Hematopoietic multipotent progenitor cell treated with erythropoietin and hydrocortisone succinate and interleukin-3 and kit ligand, for 6 days (in vitro differentiated cells): Measurements from ENCODE around the gene STRN3.
A peak's percentile ranks its signal among the peaks of the same experiment; 100 is the strongest.
"Not testable (repeated sequence)": the region's sequence is repeated elsewhere in the genome, so short reads cannot be mapped to it uniquely, and the experiment has no call there.

ENCODE experiments used
- DNase-seq: peaks from one replicate; pipeline ENCODE4 v3.0.0-alpha.2; 2015

The STRN3 gene

DNA sequence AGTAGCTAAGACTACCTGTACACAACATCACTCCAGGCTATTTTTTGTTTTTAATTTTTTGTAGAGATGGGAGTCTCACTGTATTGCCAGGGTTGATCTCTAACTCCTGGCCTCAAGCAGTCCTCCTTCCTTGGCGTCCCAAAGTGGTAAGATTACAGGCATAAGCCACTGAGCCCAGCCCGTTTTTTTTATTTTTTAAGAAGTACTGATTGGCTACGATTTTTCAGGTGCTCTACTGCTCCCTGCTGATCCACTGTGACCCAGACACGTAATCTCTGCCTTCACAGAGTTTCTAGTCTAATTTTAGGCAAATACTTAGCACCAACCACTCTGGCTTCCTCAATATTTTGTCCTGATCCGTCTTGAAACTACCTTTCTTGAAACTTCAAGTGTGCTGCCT lies 4.3 kb upstream of the STRN3 start:
- DNase-seq: peak; percentile 17

DNA sequence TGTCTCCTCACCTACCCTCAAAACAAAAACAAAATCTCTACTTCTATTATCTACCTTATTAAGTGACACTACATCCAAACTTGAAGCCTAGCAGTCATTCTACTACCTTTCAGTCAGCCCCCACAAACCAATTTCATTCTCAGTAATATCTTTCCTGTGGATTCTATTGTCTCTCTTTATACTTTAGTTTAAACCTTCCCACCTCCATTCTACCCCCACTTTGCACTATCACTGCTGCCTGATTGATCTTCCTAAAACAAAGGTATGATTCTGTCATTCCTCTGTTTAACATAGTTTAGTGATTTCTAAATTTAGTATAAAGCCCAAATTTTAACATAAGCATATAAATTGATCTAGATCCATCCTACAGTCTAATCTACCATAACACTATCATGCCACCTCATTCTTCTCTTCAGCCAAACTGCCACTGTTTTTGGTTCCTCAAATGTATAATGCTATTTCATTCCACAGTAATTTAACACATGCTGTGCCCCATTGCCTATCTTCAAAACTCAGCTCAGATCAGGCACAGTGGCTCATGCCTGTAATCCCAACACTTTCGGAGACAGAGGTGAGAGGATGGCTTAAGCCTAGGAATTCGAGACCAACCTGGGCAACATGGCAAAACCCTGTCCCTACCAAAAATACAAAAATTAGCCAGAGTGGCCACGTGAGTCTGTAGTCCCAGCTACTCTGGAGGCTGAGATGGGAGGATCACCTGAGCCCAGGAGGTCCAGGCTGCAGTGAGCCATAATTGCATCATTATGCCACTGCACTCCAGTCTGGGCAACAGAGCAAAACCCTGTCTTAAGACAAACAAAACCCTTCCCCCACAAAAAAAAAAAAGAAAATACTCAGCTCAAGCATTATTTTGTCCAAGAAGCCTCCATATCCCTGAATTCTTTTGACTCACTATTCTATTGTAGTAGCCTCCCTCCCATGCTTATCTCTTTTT lies 3.1 kb upstream of the STRN3 start:
- peak; percentile 58 for DNase-seq

- peak; percentile 49 for DNase-seq
Observed at GRCh38 chr14:31027847-31028246, 1.7 kb upstream of the STRN3 start.

- peak; percentile 99 for DNase-seq
Observed at GRCh38 chr14:31026450-31027235, 464 bp upstream of the STRN3 start.

DNA sequence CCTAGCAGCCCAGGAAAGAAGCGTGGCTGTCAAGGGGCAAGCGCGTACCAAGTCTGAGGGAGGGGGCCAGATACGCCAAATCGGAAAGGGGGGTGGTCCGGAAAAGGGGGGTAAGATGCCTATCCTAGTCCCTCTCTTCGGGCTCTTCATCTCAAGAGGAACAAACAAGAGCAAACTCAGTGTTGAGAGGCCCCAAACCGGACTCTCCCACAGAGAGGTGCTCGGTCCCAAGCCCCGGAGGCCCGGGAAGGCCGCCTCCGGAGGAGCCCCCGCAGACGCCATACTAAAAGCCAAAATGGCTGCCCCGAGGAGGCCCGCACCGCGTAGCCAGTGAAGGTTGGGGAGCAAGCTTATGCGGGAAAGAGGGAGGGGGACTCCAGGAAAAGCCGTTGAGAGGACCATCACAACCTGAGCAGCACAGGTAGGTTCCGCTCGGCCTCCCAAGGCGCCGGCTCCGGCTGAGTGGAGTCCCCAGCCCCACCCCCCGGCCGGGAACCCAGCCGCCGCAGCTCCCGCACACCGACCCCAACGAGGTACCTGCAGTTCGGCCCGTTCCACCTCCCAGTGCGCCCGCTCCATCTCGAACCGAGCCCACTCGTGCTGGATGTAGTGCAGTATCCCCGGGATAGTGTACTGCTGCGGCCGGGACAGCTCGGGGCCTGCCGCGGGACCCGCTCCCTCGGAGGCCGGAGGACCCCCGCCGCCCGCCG lies 657 bp downstream of the STRN3 start, which contains the start of gene AP4S1:
AP4S1 (plus strand) TSS at position 283 of the 710 bp plus-strand sequence. CDS start 40,548 bp downstream, outside the sequence.
- peak; percentile 65 for DNase-seq

GRCh38 chr14:31024577-31025366 lies 1.4 kb downstream of the STRN3 start:
- DNase-seq: peak; percentile 25

DNA sequence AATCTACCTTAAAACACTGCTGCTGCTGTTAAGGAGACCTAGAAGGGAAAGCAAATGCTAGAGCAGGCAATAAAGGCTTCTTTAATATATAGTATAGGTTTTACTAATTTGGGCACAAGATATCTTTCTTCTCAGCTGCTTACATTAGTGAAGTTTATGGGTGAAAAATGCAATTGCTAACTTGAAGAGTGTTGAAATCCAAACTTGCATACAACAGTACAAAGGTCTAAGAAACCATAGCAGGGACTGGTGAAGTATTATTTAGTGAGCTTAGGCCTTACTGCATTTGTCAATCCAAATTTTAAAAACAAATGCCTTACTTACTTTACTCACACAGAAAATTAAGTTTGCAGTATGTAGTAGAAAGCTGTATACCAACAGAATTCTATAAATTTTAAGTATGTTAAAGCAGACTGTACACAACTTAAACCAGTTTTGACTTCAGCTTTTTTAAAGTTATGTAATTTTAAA lies 2.1 kb downstream of the STRN3 start:
- DNase-seq: no peak

GRCh38 chr14:31022386-31022785 lies 3.8 kb downstream of the STRN3 start:
- no peak for DNase-seq

GRCh38 chr14:31021576-31021949 lies 4.6 kb downstream of the STRN3 start:
- DNase-seq: no peak

- no peak for DNase-seq
Observed at GRCh38 chr14:31020834-31021575, 5.2 kb downstream of the STRN3 start.

- DNase-seq: no peak
Observed at GRCh38 chr14:31018057-31018645, 8.0 kb downstream of the STRN3 start.

DNA sequence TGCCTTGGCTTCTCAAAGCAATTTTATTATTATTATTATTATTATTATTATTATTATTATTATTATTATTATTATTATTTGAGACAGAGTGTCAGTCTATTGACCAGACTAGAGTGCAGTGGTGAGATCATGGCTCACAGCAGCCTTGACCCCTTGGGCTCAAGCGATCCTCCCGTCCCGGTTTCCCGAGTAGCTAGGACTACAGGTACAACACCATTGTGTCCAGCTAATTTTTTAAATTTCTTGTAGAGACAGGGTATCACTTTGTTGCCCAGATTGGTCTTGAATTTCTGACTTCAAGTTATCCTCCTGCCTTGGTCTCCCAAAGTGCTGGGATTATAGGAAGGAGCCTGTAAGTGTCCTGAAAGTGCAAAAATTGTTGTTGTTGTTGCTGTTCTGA lies 12.3 kb downstream of the STRN3 start:
- DNase-seq: no peak

- DNase-seq: no peak
Observed at GRCh38 chr14:31010935-31011334, 15.2 kb downstream of the STRN3 start.

GRCh38 chr14:31009836-31010574 lies 16.2 kb downstream of the STRN3 start:
- DNase-seq: no peak

- DNase-seq: no peak
Observed at GRCh38 chr14:31006703-31007102, 19.5 kb downstream of the STRN3 start.

DNA sequence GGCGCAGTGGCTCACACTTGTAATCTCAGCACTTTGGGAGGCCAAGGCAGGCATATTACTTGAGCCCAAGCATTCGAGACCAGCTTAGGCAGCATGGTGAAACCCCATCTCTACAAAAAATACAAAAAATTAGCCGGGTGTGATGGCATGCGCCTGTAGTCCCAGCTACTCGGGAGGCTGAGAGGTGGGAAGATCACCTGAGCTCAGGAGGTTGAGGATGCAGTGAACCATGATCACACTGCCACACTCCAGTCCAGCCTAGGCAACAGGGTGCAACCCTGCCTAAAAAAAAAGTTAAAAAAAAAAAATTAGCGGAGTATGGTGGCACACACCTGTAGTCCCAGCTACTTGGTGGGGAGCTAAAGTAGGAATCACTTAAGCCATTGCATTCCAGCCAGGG lies 22.2 kb downstream of the STRN3 start:
- not testable (repeated sequence) for DNase-seq

- DNase-seq: no peak
Observed at GRCh38 chr14:31003284-31003683, 22.9 kb downstream of the STRN3 start.

- DNase-seq: no peak
Observed at GRCh38 chr14:31001339-31001658, 24.9 kb downstream of the STRN3 start.

- no peak for DNase-seq
Observed at GRCh38 chr14:31000629-31001338, 25.4 kb downstream of the STRN3 start.
